Measurements from ENCODE around the gene WDR33.

- TF ChIP-seq CTCF (conservative IDR thresholded peaks at IDR 0.05) (no peak), ZFX (IDR thresholded peaks at IDR 0.05) (no peak)
Observed at GRCh38 chr2:127695491-127696472, 115.2 kb downstream of the WDR33 start.
